ENCODE results near the gene SCN1A.
"Not testable (repeated sequence)": the region's sequence is repeated elsewhere in the genome, so short reads cannot be mapped to it uniquely, and the experiment has no call there.

Gene SCN1A

DNA sequence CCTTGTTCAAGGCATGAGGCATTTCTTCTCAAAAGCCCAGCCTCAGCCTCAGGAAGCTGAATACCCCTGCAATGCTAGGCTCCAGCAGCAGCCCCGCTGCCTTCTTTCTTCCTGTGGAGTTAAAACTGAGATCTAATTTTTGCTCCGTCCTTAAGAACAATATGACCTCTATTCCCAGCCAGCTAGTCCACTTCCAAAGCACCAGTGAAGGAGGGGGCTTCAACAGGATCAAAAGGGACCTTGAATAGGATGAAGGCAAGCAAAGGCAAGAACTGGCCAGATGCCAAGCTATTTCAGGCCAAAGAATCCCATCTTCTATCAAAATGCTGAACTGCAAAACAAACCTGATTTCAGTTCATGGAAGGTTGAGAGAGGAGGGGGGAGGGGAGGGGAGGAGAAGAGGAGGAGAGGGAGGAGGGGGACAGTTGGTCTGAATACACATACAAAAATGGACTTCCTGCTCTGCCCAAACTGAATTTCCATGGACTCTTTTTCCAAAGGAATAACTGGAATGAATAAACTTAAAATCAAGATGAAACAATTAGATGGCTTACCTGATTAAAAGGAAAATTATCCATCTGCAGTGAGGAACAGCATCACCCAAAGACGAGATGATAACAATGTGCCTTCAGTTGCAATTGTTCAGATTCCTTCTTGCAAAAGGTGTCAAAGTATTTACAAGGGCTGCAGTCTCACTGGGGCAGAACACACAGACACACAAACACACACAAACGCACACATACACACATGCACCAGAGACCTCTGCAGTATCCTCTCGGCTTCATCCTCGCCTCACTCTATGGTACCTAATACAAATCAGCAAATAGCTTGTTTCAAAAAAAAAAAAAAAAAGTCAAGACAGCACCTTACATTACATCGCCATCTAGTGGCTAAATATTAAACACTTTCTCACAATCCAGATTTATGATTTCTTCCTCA, at the start of gene SCN1A:
Gene SCN1A, minus strand, starts transcription at position 804 of the 939 bp plus-strand sequence. CDS start 54,399 bp downstream, outside the sequence.
- peak; percentile 30 to 59 for DNase-seq

DNA sequence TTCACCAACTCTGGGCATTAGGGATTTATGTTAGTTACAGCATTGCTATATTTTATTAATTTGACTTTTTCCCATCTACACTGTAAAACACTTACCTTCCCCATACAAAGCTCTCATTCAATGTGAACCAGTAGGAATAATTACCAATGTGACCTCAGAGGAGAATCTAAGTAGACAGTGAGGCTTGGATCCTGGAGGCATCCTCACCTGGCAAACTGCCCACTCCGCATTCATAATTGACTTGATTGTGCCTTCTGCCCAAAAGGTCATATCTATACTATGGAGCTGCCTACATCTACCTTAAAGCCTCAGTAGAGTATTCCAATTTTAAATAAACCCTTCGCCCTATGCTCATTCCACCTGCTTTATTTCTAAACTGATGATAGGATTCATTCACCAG, 45.4 kb upstream of the SCN1A start:
- no peak for DNase-seq

DNA sequence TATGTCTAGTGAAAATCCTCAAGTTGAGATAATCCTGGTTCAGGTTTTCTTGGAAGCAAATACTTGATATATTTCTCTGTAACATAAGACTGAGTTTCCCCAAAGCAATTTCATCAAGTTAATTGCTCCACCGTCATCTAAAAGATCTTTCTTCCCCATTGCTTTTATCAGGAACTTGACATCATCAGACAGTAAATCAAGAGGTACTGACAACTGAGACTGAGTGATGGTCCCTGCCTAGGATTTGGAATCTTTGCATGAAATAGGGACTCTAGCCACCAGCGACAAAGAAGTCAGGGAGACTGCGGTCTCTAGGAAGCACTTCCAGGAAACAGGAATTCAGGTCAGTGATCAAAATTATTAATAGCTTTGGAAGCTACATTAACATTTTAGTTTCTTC, 43.4 kb upstream of the SCN1A start:
- no peak for DNase-seq

DNA sequence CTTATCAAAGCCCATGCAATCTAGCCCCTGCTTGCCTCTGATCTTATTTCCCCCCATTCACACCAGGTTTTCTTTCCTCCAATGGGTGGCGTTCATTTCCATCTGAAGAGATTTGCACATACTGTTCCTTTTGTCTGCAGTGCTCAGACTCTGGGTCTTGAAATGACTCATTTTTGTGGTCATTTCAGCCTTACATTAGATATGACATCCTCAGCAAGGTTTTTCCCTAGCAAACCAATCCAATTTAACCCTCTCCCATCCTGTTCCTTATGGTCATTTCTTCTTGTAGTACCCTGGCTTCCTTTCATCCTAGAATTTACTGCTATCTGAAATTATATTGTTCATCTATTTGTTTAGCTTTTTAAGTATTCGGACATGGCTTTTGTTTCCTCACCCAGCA, 42.5 kb upstream of the SCN1A start:
- no peak for DNase-seq

DNA sequence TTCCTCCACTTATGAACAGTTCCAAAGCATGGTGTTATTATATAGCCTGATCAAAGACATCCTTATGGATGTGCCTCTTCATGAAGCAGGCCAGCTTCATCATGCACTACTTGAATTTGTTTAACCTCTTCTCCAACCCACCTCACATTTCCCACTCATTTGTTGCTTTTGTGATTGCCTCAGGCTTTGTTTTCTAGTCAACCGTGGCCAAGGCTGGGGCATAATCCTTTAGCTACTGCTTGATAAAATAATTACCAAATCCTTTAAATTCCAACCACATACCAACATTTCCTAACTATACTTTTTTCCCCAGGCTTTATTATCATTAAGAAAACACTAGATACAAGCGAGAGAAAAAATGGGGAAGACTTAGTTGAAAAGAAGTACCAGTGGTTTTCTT, 39.6 kb upstream of the SCN1A start:
- DNase-seq: no peak

DNA sequence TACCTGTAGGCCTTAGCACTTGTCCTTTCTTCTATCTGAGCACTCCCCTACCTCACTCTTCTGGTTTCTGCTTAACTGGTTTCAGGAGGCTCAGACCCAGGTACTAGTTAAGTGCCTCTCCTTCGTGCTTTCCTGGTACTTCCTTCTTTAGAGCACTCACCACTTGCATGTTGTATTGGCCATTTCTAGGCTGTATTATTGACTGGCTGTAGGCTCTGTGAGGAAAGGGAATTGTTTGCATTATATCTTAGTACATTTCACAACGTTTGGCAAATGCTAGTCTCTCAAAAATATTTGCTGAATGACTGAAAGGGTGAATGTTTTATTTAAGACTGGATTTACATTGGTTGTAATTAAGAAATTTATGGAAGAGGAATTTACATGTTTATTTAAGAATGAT, 36.0 kb upstream of the SCN1A start:
- no peak for DNase-seq

DNA sequence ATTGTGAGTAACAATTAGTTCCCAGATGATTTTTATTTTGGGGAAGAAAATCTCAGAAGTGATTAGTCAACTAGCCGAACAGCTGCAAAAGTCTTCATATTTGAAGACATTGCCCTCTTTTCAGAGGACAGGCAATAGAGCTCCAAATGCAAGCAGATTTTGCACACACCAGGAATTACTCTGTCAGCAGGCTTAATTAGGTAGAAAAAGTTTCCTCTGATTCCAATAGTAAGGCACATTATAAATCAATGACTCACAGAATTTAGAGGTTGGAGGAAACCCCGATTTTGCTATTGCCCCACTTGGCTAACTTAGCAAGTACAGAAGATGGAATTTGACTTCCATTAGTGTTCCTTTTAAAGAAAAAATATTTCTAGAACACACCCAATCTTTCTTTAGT, 30.7 kb upstream of the SCN1A start:
- DNase-seq: no peak

DNA sequence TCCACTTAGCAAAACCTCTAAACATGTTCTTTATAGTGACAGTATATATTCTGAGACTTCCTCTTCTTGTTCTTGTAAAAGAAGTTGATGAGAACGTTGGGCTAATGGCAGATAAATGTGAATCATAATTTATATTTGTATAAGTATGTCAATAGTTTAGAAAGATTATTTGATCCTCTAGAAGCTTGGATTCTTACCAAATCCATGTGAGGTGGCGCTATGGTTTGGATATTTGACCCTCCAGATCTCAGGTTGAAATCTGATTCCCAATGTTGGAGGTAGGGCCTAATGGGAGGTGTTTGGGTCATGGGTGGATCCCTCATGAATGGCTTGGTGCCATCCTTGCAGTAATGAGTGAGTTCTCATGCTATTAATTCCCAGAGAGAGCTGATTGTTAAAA, 29.8 kb upstream of the SCN1A start:
- DNase-seq: no peak

DNA sequence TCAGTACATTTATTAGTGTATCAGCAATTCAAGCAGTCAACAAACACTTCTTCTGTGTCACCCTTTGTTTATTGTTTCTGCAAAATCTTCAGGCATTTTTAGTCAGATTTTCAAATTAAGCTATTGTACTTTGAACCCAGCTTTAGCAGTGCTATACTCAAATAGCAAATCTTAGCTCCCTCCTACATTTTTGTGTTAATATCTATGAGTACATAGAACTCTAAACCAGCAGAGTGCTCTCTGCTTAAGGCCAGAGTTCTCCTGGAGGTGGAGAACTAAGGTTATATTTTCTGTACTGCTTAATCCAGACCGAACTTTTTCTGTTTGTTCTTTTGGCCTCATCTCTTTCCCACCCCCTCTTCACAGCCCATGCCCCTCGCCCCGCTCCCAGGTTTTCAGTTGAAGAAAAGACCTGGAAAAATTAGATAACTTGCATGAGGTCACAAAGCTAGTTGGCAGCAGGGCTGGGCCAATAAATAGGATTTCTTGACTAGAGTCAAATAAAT, 29.2 kb upstream of the SCN1A start:
- DNase-seq: no peak

DNA sequence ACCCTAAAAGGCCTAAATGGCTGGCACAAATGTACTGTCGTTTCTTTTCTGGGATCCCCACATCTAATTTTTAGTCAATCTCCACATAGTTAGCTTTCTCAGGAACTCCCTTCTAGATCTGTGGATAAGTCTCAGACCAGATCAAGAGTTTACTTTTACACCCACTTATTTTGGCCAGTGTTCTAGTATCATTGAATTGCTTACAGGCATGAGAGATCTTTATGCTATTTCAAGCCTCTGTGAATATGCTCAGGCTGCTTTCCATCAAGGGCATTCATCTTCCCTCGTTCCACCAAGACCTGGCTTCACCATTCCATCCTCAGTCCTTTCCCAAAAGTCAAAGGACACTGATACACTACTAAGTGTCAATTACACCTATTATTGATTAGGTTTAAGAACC, 27.8 kb upstream of the SCN1A start:
- no peak for DNase-seq

DNA sequence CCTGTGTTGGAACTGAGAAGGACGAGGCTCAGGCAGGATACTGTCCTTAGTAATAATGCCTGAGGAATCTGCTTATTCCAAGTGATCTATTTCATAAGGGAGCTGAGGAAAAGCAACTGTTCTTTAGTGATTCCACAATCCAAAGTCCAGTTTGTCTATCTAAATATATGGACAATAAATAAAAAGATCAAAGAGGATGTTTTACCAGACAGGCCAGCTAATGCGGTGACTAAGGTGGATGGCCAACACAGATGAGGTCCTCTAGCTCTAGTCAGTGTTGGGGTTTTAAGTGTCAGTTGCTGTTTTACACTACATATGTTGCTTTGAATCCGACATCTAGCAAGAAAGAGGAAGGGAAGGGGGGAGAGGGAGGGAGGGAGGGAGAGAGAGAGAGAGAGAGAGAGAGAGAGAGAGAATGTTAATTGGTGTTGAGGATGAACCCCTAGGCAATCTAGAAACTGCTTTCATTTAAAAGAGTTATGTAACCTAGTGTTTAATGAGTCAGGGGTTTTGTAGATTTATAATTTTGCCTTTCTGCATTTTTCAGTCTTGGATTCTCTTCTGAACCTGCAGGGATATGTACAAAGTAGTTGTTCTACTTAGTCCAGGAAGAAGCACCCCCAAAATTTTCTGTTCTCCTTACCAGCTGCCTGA, 27.0 kb upstream of the SCN1A start:
- no peak for DNase-seq

DNA sequence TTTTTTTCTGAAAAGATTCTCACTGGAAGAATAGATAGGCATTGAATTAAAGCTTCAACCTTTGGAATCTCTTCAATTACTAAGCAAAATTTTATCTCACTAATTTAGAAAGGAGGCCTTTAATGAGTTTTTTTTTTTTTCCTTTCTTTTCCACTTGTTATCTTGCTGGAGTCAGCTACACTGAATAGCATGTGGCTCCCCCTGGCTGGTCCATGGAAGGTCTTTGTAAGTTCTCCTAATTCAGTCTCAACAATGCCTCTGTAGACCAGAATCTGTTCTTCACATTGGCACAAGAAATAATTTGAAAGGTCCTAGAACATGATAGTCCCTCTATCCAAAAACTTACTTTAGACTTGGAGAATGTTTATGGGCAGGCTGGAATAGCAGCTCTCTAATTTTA, 24.2 kb upstream of the SCN1A start:
- DNase-seq: no peak

DNA sequence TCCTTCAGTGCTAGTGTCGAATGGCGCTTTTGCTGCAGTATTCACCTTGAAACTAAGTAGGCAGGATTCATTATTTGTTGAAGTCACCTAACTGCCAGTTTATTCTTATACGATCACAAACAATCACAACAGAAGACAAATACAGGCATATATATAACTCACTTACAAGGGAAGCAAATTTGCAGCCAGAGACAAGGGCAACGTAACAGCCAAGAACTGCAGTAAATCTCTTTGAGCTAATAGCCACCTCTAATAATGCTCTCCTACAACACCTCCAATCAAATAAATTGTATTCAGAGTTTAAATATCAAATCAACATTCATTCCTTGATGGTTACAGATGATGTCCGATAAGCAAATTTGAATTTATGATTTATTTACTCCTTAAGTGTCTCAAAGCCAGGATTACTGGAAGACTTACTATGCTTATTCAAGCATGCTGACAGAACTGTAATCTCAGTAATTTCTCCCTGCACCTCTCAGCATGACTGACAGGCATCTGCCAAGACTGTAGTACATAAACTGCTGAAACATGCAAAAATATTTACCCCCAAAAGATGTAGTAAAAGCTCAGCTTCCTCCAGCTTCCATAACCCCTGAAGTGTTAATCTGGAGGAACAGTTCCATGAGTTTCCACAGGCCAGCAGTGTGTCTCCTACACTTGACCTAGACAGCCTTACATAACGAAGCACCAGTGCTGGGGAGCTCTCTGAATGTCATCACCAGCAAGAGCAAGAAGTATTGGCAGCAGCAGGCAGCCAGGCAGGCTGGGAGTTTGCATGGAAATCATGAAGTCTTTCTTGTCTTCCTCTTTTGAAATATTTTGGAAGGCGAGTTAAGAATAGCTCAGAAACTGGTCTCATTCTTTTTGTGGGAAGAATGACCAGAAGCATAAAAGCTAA, 20.9 kb upstream of the SCN1A start:
- no peak for DNase-seq

DNA sequence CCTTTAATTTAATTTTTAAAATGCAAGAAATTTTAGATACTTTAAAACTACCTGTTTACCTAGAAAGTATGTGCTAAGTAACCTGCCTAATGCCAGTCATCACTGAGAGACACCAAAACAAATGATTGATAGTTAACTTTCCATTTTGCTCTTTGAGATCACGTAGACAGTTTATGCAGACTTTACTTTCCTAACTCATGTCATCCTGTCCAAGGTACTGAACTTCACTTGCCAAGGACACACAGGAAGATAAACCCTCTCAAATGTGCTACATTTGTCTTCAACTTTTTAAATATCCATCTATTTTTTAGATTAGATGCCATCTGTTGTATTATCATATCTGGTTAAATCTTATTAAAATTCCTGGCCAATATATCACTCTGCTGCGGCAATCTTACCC, 20.1 kb upstream of the SCN1A start:
- no peak for DNase-seq

DNA sequence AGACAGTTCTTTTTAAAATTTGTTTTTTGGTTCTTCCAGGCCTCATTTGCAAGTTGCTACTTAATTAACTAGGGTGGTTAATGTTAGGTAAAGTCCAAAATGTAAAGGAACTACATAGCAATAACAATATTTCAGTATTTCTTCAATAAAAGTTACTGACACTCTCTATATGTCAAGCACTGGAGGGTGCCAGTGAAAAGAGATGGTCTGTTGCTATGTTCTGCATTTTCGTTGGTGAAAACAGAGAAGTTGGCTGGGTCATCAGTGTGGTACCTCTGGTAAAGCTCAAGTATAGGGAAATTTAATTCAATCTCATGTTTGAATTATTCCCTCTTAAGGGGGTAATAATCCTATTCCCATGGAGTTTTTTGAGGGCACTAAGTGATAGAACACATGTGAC, 16.3 kb upstream of the SCN1A start:
- no peak for DNase-seq

DNA sequence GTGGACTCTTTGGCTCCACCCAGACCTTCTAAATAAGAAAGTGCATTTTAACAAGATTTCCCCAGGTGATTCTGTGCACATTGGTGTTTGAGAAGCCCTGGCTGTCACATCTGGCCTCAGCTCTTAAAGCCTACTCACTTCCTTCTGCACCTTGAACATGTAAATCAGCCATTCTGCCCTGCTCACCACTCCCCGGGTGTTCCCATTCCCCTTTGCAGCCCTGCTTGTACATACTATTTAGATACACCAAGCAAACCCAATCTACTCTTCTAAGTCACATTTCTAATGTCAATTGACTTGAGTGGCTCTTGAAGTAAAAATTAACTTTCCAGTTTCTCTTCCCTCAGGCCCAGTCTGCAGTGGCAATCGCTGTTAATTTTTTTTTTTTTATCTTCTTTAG, 13.1 kb upstream of the SCN1A start:
- no peak for DNase-seq

DNA sequence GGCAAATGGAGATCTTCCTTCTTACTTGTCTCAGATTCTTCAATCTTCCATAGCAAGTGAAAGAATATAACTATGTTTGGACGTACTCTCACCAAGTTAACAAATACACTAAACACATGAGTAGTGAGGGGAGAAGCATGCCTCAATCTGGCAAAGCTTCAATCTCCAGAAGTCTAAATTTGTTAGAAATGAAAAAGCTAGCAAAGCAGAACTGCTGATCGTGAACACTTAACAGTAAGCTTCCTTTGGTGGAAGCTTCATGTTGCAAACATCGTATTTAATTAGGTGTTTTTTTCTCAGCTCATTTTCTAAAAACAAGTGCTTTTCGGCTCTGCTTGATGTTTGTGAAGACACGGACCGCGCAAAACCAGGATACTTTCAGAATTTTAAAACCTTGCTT, 12.7 kb upstream of the SCN1A start:
- DNase-seq: no peak

DNA sequence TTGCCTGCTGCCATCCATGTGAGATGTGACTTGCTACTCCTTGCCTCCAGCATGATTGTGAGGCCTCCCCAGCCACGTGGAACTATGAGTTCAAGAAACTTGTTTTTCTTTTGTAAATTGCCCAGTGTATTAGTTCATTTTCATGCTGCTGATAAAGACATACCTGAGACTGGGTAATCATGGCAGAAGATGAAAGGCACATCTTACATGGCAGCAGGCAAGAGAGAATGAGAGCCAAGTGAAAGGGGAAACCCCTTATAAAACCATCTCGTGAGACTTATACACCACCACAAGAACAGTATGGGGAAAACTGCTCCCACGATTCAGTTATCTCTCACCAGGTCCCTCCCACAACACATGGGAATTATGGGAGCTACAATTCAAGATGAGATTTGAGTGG, 11.7 kb upstream of the SCN1A start:
- DNase-seq: not testable (repeated sequence)

DNA sequence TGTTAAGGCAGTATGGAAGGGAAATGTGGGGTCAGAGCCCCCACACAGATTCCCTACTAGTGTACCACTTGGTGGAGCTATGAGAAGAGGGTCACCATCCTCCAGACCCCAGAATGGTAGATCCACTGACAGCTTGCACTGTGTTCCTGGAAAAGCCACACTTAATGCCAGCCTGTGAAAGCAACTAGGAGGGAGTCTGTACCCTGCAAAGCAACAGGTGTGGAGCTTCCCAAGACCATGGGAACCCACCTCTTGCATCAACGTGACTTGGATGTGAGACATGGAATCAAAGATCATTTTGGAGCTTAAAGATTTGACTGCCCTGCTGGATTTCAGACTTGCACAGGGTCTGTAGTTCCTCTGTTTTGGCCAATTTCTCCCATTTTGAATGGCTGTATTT, 10.8 kb upstream of the SCN1A start:
- no peak for DNase-seq

DNA sequence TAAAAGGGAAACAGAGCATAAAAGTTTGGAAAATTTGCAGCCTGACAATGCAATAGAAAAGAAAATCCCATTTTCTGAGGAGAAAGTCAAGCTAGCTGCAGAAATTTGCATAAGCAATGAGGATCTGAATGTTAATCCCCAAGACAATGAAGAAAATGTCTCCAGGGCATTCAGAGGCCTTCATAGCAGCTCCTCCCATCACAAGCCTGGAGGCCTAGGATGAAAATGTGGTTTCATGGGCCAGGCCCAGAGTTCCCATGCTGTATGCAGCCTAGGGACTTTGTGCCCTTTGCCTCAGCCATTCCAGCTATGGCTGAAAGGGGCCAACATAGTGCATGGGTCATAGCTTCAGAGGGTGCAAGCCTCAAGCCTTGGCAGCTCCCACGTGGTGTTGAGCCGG, 10.3 kb upstream of the SCN1A start:
- no peak for DNase-seq

DNA sequence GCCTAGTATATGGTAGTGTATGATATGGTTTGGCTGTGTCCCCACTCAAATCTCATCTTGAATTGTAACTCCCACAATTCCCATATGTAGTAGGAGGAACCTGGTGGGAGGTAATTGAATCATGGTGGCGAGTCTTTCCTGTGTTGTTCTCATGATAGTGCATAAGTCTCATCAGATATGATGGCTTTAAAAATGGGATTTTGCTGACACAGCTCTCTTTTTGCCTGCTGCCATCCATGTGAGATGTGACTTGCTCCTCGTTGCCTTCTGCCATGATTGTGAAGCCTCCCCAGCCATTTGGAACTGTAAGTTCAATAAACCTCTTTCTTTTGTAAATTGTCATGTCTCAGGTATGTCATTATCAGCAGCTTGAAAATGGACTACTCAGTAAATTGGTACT, 9.5 kb upstream of the SCN1A start:
- no peak for DNase-seq

DNA sequence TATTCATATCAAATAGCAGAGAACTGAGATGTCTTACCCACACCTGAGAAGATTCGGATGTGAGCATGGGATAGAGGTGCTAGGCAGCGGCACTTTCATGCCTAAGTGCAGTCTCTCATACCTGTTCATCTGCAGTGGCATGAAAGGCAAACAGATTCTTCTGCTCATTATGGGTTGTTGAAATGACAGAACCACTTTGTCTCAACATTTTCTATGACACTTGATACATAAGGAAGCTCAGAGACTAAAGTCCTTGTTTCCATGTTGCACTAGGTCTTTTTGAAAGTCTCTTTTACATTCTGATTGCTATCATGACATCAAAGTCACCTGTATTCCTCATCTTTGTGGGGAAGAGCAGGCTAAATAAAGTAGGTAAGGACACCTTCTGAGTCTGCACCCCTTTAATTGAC, 8.0 kb upstream of the SCN1A start:
- no peak for DNase-seq

DNA sequence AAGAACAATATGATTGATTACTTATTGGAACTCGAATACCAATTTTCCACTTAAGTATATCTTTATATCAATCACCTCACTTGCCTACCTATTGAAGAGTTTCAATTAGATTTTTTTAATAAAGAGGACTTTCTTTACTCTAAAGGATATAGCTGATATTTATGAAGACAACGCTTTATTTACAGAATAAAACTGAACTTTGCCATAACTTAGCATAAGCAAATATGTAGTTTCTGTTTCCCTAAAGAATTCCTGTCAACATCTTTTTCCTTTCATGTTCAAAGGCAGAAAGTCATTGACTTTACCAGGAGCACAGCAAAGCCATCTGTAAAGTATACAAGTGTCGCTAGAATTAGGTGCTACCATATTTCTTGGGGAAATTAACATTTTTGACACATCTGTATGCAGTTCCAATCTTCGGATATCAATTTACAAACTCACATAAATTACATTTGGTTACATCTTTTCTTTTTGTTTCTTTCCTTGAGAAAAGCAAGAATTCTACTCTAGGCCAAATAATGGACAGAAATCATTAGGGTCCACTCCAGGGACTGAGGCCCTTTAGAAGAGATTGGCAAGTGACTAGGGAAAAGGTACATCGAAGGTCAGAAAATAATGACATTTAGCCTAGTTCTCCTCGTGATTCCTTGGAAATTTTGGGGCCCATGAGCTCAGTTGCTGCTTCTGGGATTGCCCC, 7.5 kb upstream of the SCN1A start:
- DNase-seq: no peak

All from NCI-H446 (cell line).